Kidney epithelial cell (primary cell): Measurements from ENCODE around the gene ADAM12. TPM values are rescaled to one million over a fixed set of nuclear protein-coding genes. Genes with fewer than 3 reads are reported as not detected.

Source experiments
- DNase-seq: peaks from one replicate; pipeline ENCODE4 v3.0.0-alpha.2; 2010; ENCODE audit warnings: low read depth
- H3K27me3 ChIP-seq: 2 replicates; pipeline ENCODE4 v1.6.0; 2011; ENCODE audit warnings: low read length; ENCODE audit not compliant: control insufficient read depth, insufficient read depth
- H3K36me3 ChIP-seq: 2 replicates; pipeline ENCODE4 v1.5.1; 2011; ENCODE audit warnings: low read length; ENCODE audit not compliant: control insufficient read depth, insufficient read depth
- H3K4me3 ChIP-seq: 2 replicates; pipeline ENCODE4 v1.5.1; 2011; ENCODE audit warnings: low read depth, mild to moderate bottlenecking, control low read depth, low read length
- total RNA-seq: library from RNA; depleted of rRNA; stranded (reverse); fragments of >200 nt; gene quantifications from 2 replicates; pipeline ENCODE4 v1.2.3, GENCODE V29; 2015
- TF ChIP-seq, protein P1 (sequence below): IDR thresholded peaks from 2 replicates; pipeline ENCODE4 v1.5.1; 2011; ENCODE audit warnings: mild to moderate bottlenecking, moderate library complexity, low read length, control low read depth, inconsistent platforms; ENCODE audit not compliant: insufficient read depth, poor library complexity, severe bottlenecking

ADAM12 gene
- total RNA-seq, 1 donor from 2014 or later: 21.9 TPM

DNA sequence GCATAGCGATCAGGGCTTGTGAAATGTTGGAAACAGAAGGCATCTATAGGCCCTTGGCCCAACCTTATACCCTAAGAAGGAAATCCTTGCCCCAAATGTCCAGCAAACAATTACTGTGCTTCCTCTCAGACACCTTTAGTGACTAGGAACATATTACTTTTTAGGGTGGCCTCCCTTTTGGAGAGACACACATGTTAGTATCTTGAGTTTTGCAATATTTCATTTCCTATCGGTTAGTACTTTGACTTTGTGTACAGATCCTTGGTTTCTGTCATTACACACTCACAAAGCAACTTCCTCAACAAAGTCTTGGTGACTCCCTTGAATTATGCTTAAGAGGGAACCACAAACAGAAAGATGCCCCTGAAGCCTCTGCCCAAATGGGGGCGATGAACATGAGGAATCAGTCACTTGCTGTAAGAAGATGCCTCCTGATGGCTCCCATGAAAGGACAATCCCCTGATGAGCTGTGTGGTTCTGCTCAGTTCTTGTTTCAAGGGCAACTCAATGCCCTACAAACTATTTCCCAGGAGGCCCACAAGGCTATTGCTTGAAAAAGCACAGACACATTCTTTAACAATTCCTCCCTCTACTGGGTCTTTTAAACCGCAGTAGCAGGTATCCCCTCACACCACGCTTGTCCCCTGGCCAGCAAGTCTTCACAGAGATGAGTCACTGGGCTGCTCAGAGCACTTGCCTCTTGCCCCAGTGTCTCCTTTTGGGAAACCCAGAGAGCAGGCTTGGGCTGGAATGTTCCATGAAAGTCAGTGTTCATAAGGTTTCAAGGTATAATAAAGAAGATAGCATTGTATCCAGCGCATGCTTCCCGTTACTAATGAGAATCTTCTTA lies 295.7 kb downstream of the ADAM12 start:
- no peaks in the 10 kb centered on the region for H3K36me3 ChIP-seq
- no peak overlapping the region for H3K4me3 ChIP-seq
- H3K27me3 ChIP-seq: no peaks in the 10 kb centered on the region
- DNase-seq: no peak
- TF ChIP-seq, protein P1, sequence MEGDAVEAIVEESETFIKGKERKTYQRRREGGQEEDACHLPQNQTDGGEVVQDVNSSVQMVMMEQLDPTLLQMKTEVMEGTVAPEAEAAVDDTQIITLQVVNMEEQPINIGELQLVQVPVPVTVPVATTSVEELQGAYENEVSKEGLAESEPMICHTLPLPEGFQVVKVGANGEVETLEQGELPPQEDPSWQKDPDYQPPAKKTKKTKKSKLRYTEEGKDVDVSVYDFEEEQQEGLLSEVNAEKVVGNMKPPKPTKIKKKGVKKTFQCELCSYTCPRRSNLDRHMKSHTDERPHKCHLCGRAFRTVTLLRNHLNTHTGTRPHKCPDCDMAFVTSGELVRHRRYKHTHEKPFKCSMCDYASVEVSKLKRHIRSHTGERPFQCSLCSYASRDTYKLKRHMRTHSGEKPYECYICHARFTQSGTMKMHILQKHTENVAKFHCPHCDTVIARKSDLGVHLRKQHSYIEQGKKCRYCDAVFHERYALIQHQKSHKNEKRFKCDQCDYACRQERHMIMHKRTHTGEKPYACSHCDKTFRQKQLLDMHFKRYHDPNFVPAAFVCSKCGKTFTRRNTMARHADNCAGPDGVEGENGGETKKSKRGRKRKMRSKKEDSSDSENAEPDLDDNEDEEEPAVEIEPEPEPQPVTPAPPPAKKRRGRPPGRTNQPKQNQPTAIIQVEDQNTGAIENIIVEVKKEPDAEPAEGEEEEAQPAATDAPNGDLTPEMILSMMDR: no peak

DNA sequence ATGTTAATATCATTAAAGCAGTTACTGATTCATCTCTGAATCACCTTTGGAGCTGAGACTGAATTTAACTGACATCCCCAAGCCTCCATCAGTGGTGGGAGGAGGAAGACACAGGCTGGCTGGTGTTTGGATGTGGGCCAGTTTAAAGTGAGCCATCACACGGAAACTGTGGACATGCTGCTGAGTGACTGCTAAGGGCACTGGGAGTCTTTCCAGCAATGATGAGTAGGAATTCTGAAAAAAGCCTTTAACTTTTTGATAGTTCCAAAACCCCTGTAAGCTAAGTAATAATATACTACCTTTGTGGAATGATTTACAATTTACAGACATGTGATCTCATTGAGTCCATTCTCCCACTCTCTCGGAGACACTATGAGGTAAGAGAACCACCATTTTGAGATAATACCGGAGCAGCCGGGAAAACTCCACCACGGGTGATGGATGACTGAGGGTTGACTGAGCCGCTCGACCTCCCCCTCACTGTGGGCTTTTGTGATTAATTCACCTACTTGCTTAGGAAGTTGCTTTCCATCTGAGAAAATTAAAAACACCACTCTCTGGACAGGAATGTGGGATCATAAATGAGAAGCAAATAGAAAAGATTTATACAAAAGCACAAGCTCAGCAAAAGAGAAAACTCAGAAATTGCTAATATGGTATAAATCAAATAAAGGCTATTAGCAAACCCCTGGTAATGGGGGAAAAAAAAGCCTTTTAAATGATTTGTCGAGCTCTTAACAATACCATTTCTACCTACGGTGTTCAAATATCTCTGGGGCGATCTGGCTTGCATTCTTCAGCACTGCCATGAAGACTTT lies 297.2 kb downstream of the ADAM12 start:
- Histone ChIP-seq H3K4me3 (no peak overlapping the region), H3K36me3 (no peaks in the 10 kb centered on the region), H3K27me3 (no peaks in the 10 kb centered on the region)
- DNase-seq: peak; percentile 91
- TF ChIP-seq, protein P1: no peak

DNA sequence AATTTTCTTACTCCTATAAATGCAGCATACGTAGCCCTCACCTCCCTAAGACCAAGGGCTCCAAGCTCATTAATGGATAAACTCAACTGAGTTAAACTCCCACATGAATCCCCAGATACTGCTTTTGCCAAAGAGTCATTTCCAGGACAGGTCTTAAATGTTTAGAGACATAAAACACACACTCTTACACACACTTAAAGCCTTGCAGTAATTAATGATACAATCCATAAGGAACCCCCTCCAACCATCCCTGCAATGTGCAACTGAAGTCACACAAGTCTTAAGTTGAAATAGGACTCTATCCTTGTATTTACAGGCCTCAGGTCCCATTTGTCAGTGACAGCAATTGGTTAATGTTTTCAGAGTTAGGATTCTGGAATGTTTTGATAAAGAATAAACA lies 297.8 kb downstream of the ADAM12 start:
- Histone ChIP-seq H3K27me3 (no peaks in the 10 kb centered on the region), H3K36me3 (no peaks in the 10 kb centered on the region), H3K4me3 (no peak overlapping the region)
- no peak for DNase-seq
- TF ChIP-seq, protein P1: no peak

DNA sequence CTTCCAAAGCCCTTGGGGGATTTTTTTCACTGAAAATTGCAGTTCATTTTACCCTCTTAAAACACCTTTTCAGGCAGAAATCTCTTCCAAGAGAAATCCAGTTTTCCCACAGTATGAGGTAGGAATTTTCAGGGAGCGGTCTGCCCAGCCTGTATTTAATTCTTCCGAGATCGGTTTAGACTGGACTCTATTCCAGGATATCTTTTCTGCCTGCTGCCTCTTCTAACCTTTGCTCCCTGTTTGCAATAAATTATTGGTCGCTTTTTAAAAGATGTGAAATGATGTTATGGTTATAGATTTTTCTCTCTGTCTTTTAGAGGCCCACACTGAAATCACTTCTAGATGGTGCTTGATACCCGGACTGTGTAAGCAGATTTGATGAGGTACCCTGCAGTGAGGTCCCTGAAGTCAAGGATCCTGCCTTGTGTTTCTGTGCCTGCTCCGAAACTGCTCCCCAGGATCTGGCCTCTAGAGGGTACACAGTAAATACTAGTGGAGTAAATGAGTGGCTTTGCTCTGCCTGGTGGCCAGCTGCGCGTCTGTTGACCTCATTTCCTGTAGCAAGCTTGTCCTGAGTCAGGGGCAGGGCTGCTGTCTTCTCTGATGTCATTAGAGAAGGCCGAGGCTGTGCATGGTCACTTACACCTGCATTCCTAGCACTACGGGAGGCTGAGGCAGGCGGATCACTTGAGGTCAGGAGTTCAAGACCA lies 300.3 kb downstream of the ADAM12 start:
- Histone ChIP-seq H3K4me3 (no peak overlapping the region), H3K27me3 (no peaks in the 10 kb centered on the region), H3K36me3 (no peaks in the 10 kb centered on the region)
- TF ChIP-seq, protein P1: no peak
- no peak for DNase-seq

DNA sequence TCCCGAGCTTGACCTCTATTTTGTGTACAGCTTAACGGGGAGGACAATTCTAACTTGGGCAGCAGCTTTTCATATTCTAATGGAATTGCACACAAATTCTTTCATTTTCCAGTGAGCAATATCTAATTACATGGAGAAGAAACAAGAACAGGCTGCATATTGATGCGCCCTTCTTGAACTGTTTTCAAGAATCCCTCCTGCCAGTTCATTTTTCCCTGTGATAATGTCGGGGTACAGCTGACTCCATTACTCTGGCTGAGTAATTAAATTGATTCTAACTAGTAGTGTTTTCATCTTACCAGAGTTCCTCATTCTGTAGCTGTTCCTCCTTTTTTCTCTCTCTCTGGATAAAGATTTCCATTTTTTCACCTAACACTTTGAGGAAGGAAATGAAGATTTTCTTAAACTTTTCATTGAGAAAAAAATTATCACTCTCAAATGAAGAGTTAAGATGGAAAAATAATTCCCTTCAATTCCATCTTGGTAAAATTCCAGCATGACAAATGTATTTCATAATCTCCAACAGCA lies 301.1 kb downstream of the ADAM12 start:
- H3K27me3 ChIP-seq: no peaks in the 10 kb centered on the region
- TF ChIP-seq, protein P1: no peak
- no peak overlapping the region for H3K4me3 ChIP-seq
- H3K36me3 ChIP-seq: no peaks in the 10 kb centered on the region
- no peak for DNase-seq
